Left lung (tissue), 10 donors: ENCODE results near the gene CPEB4. TPM values are rescaled to one million over a fixed set of nuclear protein-coding genes. Genes with fewer than 3 reads are reported as not detected.

ENCODE experiments used
- ATAC-seq: fragments of 200-7000 bp; cut with Tn5 transposase; one replicate; pipeline ENCODE4 v1.9.1; 2020; ENCODE audit warnings: moderate library complexity
- DNase-seq, 4 donors: peaks; one replicate each; pipeline ENCODE4 v3.0.0-alpha.2; 2013 to 2020
- H3K27ac ChIP-seq, 2 donors: fragments of 200-600 bp; sonication (generic) in 1 of 2; one replicate each; pipeline versions ENCODE4 v1.5.0 to v1.8.0; 2020 to 2021
- H3K27me3 ChIP-seq, 2 donors: fragments of 200-600 bp; sonication (generic) in 1 of 2; one replicate each; pipeline versions ENCODE4 v1.5.0 to v1.8.0; 2020 to 2021
- H3K36me3 ChIP-seq, 2 donors: fragments of 200-600 bp; sonication (generic) in 1 of 2; one replicate each; pipeline versions ENCODE4 v1.5.0 to v1.8.0; 2020 to 2021
- H3K4me1 ChIP-seq, 2 donors: fragments of 200-600 bp; one replicate each; pipeline ENCODE4 v1.8.0; 2021
- H3K4me3 ChIP-seq, 2 donors: fragments of 200-600 bp; sonication (generic) in 1 of 2; one replicate each; pipeline versions ENCODE4 v1.5.0 to v1.8.0; 2020 to 2021; ENCODE audit warnings: mild to moderate bottlenecking in 1 of 2
- H3K9me3 ChIP-seq, 2 donors: fragments of 200-600 bp; sonication (generic) in 1 of 2; one replicate each; pipeline versions ENCODE4 v1.5.0 to v1.8.0; 2020 to 2021
- intact Hi-C, 2 donors: fragments of 100-400 bp; cut with DNase I; formaldehyde crosslinking; loops; one replicate each; pipeline versions ENCODE4 v1.11.2 to v1.14.2; 2022
- polyA plus RNA-seq, 6 donors: library from polyadenylated mRNA; unstranded; fragments of 120-200 nt; gene quantifications; one replicate each; pipeline ENCODE4 v1.2.1, GENCODE V29; 2013; ENCODE audit not compliant: insufficient read length in 6 of 6
- total RNA-seq, 2 donors: library from RNA; stranded (reverse); fragmentation: NEBNext Ultra II Directional; extraction: Animal tissue kit (Norgen Biotek cat#: 25700); gene quantifications; one replicate each; pipeline ENCODE4 v1.2.1, GENCODE V29; 2021
- TF ChIP-seq, protein P1 (sequence below), 2 donors: fragments of 200-600 bp; sonication (generic) in 1 of 2; IDR thresholded peaks; one replicate each; pipeline versions ENCODE4 v1.5.0 to v1.8.0; 2021; ENCODE audit warnings: antibody characterized with exemption in 2 of 2
- donor health status: DM: no; HTN: yes; CAD: no.
- donor health status: DM: no; HTN: no; CAD: no.

CPEB4 gene
- total and polyA plus RNA-seq, 8 donors = 16.3 to 59.6 (median 18.0) TPM

GRCh38 chr5:173841710-173842109 is 46.4 kb upstream of the CPEB4 start:
- Histone ChIP-seq H3K9me3 (no peaks in the 10 kb centered on the region), H3K4me3 (no peak overlapping the region), H3K4me1 (no peaks in the 10 kb centered on the region), H3K36me3 (no peaks in the 10 kb centered on the region), H3K27me3 (no peaks in the 10 kb centered on the region), H3K27ac (no peak overlapping the region)
- DNase-seq (no peak), ATAC-seq (no peak)
- intact Hi-C loops = no loop called here
- TF ChIP-seq, protein P1, sequence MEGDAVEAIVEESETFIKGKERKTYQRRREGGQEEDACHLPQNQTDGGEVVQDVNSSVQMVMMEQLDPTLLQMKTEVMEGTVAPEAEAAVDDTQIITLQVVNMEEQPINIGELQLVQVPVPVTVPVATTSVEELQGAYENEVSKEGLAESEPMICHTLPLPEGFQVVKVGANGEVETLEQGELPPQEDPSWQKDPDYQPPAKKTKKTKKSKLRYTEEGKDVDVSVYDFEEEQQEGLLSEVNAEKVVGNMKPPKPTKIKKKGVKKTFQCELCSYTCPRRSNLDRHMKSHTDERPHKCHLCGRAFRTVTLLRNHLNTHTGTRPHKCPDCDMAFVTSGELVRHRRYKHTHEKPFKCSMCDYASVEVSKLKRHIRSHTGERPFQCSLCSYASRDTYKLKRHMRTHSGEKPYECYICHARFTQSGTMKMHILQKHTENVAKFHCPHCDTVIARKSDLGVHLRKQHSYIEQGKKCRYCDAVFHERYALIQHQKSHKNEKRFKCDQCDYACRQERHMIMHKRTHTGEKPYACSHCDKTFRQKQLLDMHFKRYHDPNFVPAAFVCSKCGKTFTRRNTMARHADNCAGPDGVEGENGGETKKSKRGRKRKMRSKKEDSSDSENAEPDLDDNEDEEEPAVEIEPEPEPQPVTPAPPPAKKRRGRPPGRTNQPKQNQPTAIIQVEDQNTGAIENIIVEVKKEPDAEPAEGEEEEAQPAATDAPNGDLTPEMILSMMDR (IDR thresholded peaks at IDR 0.05) = no peak

DNA sequence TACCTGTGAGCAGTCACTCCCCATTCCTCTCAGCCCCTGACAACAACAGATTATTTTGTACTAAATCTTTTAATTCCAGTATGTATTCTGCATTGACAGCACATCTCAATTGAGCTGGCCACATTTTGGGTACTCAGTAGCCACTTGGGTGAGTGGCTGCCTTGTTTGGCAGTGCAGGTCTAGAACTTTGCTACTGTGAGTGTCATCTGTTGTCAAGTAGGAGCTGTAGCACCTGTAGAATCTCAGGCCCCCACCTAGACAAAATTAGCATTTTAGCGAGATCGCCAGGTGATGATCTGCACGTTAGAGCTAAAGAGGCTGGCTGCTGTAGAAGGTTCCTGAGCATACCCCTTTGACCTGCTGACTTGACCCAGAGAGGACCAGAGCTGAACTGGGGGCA is 44.4 kb upstream of the CPEB4 start:
- Histone ChIP-seq H3K36me3 (no peaks in the 10 kb centered on the region), H3K27me3 (no peaks in the 10 kb centered on the region), H3K4me3 (no peak overlapping the region), H3K4me1 (no peaks in the 10 kb centered on the region), H3K9me3 (peaks cover 0 to 3% of the 10 kb centered on the region in 2 donors), H3K27ac (no peak overlapping the region)
- ATAC-seq (no peak), DNase-seq (no peak)
- TF ChIP-seq, protein P1 (IDR thresholded peaks at IDR 0.05) = no peak
- intact Hi-C loops = no loop called here

GRCh38 chr5:173845321-173845720 is 42.8 kb upstream of the CPEB4 start:
- ATAC-seq (no peak), DNase-seq (no peak)
- Histone ChIP-seq H3K4me3 (no peak overlapping the region), H3K27me3 (no peaks in the 10 kb centered on the region), H3K27ac (no peak overlapping the region), H3K9me3 (peaks cover 0 to 10% of the 10 kb centered on the region in 2 donors), H3K4me1 (no peaks in the 10 kb centered on the region), H3K36me3 (no peaks in the 10 kb centered on the region)
- TF ChIP-seq, protein P1 (IDR thresholded peaks at IDR 0.05) = no peak
- intact Hi-C loops = no loop called here

GRCh38 chr5:173846929-173847501 is 41.1 kb upstream of the CPEB4 start:
- Histone ChIP-seq H3K4me3 (no peak overlapping the region), H3K27me3 (no peaks in the 10 kb centered on the region), H3K9me3 (peaks cover 0 to 10% of the 10 kb centered on the region in 2 donors), H3K4me1 (peaks cover 0 to 10% of the 10 kb centered on the region in 2 donors), H3K36me3 (no peaks in the 10 kb centered on the region), H3K27ac (no peak overlapping the region)
- TF ChIP-seq, protein P1 (IDR thresholded peaks at IDR 0.05) = no peak
- intact Hi-C loops = no loop called here
- no peak for ATAC-seq
- DNase-seq = no peak

DNA sequence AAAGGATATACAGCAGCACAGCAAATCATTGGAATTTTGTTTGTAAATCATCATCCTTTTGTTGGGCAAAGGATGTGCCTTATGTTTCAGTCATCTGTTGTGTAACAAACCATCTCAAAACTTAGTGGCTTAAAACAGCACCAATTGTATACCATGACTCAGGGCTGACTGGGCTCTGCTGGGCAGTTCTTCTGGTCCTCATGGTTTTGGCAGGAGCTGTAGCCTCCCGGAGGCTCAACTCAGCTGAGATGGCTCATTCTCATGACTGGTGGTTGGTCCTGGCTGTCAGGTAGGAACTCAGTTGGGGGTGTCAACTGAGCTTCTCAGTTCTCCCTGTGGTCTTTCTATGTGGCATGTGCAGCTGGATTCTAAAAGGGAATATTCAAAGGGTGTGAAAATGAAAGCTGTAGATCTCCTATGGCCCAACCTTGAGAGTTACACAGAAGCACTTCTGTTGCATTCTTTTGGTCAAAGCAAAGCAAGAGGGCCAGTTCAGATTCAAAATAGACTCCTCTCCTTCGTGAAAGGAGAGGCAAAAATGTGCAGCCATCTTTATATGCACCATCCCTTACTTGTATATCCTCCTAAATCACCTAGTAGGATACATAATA is 39.1 kb upstream of the CPEB4 start:
- no peak overlapping the region for H3K27ac ChIP-seq
- H3K36me3 ChIP-seq = no peaks in the 10 kb centered on the region
- H3K9me3 ChIP-seq = peaks cover 0 to 10% of the 10 kb centered on the region in 2 donors
- no peaks in the 10 kb centered on the region for H3K27me3 ChIP-seq
- DNase-seq = no peak
- intact Hi-C loops = no loop called here
- no peak for ATAC-seq
- H3K4me3 ChIP-seq = no peak overlapping the region
- peaks cover 0 to 10% of the 10 kb centered on the region in 2 donors for H3K4me1 ChIP-seq
- TF ChIP-seq, protein P1 (IDR thresholded peaks at IDR 0.05) = no peak
